AG09309 (cell line): ENCODE results near the gene CUL2.
"Not testable (repeated sequence)": the region's sequence is repeated elsewhere in the genome, so short reads cannot be mapped to it uniquely, and the experiment has no call there.

Source experiments
- DNase-seq: peaks from one replicate; pipeline ENCODE4 v3.0.0-alpha.2; 2010; ENCODE audit warnings: low read depth
- H3K4me3 ChIP-seq: 2 replicates; pipeline ENCODE4 v1.5.1; 2011; ENCODE audit warnings: mild to moderate bottlenecking, low read depth, low read length, moderate library complexity; ENCODE audit not compliant: control insufficient read depth
- TF ChIP-seq, protein P1 (sequence below): IDR thresholded peaks from 2 replicates; pipeline ENCODE4 v1.5.1; 2011; ENCODE audit warnings: mild to moderate bottlenecking, low read depth, low read length, inconsistent platforms; ENCODE audit not compliant: insufficient read depth, control insufficient read depth; ENCODE audit errors: missing control alignments

CUL2 gene

DNA sequence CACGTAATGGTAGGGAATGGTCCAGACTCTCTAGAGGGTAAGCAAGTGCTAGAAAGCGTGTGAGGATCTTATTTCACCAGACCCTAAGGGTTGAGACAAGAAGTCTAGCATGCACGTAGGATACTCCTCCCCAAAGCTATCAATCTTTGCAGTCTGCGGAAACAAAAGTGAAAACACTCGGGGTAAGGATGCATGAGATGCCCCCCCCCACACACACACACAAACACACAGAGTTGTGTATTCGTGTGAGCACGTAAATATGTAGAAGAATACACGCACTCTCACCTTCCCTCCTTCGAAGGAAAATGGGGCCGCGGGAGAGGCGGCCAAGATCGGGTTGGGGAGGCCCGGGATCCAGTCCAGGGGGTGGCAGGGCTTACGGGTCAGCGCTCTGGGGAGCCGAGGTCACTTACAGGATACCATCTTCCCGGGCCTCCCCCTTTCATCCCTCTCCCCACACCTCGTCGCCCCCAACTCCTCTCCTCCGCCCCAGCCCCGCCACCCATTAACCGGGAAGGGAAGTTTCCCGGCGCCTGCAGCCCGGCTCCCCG, 455 bp downstream of the CUL2 start:
- peak overlapping the region; percentile 96 for H3K4me3 ChIP-seq
- no peak for DNase-seq
- TF ChIP-seq, protein P1, sequence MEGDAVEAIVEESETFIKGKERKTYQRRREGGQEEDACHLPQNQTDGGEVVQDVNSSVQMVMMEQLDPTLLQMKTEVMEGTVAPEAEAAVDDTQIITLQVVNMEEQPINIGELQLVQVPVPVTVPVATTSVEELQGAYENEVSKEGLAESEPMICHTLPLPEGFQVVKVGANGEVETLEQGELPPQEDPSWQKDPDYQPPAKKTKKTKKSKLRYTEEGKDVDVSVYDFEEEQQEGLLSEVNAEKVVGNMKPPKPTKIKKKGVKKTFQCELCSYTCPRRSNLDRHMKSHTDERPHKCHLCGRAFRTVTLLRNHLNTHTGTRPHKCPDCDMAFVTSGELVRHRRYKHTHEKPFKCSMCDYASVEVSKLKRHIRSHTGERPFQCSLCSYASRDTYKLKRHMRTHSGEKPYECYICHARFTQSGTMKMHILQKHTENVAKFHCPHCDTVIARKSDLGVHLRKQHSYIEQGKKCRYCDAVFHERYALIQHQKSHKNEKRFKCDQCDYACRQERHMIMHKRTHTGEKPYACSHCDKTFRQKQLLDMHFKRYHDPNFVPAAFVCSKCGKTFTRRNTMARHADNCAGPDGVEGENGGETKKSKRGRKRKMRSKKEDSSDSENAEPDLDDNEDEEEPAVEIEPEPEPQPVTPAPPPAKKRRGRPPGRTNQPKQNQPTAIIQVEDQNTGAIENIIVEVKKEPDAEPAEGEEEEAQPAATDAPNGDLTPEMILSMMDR, result no peak

GRCh38 chr10:35083242-35083641, 6.9 kb downstream of the CUL2 start:
- no peak for DNase-seq
- TF ChIP-seq, protein P1, result no peak
- no peak overlapping the region for H3K4me3 ChIP-seq

GRCh38 chr10:35080261-35080660, 9.9 kb downstream of the CUL2 start:
- H3K4me3 ChIP-seq, result not testable (repeated sequence)

GRCh38 chr10:35079763-35080162, 10.4 kb downstream of the CUL2 start:
- DNase-seq, result peak; percentile 52
- TF ChIP-seq, protein P1, result no peak
- H3K4me3 ChIP-seq, result no peak overlapping the region

More at GRCh38 chr10:35080261-35080660, 9.9 kb downstream of the CUL2 start:
- not testable (repeated sequence) for DNase-seq

DNA sequence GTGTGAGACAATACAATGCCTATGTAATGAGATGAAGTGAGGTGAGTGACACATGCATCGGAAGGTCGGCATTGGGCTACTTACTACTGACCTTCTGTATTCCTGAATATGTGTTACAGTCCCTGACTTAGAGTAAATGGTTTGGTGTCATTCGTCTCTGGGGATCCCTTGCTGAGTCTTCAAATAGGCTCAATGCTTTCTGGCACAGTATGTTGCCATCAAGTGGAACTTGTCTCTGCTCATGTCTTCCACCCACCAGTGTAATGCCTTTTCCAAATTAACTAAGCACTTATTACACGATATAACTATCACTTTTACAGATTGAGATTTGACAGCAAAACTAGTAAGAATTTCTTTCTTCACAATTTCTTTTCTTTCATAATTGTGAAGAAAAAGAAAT, 10.9 kb downstream of the CUL2 start:
- no peak for DNase-seq

GRCh38 chr10:35075228-35075627, 14.9 kb downstream of the CUL2 start:
- DNase-seq, result no peak
- TF ChIP-seq, protein P1, result no peak
- H3K4me3 ChIP-seq, result no peak overlapping the region

More for the DNA sequence above, 10.9 kb downstream of the CUL2 start:
- H3K4me3 ChIP-seq, result no peak overlapping the region
- TF ChIP-seq, protein P1, result no peak

DNA sequence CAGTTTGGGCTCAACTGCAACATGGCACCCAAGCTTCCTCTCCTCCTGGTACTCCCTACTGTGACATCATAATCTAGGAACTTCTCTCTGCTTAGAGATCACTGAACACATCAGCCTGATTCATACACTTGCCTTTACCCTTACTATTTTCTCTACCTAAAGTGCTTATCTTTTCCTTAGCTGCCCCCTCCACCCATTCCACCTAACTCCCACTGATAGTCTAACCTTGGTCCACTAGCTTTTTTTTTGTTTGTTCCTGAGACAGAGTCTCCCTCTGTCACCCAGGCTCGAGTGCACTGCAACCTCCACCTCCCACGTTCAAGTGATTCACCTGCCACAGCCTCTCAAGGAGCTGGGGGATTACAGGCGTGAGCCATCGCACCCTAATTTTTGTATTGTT, 15.9 kb downstream of the CUL2 start:
- no peak overlapping the region for H3K4me3 ChIP-seq
- no peak for DNase-seq
- TF ChIP-seq, protein P1, result no peak
